ENCODE results near the gene HERPUD2.

GRCh38 chr7:35700333-35700732, 5.4 kb upstream of the HERPUD2 start:
- TF ChIP-seq CTCF (IDR thresholded peaks at IDR 0.05) (no peak), POLR2A (IDR thresholded peaks at IDR 0.05) (no peak), POLR2AphosphoS5 (IDR thresholded peaks at IDR 0.05; ENCODE audit: insufficient read depth in 1 of 2, low read depth in 1 of 2) (no peak)
